ENCODE measurements around the gene MAN2B2. TPM values are rescaled to one million over a fixed set of nuclear protein-coding genes. Genes with fewer than 3 reads are reported as not detected.
"Not testable (repeated sequence)": the region's sequence is repeated elsewhere in the genome, so short reads cannot be mapped to it uniquely, and the experiment has no call there.

The MAN2B2 gene
- total RNA-seq, 1 donor from 2014 or later: 4.2 TPM

GRCh38 chr4:6628484-6628883 lies 53.5 kb downstream of the MAN2B2 start:
- H3K9me3 ChIP-seq (ENCODE audit: control insufficient read depth in 3 of 3, low read length in 3 of 3); H3K27ac ChIP-seq (ENCODE audit: low read depth, low read length); H3K36me3 ChIP-seq (ENCODE audit: control insufficient read depth in 3 of 3, insufficient read depth in 3 of 3, low read length in 3 of 3); H3K27me3 ChIP-seq (ENCODE audit: control insufficient read depth in 3 of 3, insufficient read depth in 3 of 3, low read length in 3 of 3); H3K9ac ChIP-seq (ENCODE audit: low read depth in 1 of 3, low read length in 3 of 3); H3K4me1 ChIP-seq (ENCODE audit: control insufficient read depth in 3 of 3, insufficient read depth in 3 of 3, low read length in 3 of 3); H3K4me3 ChIP-seq (ENCODE audit: low read length in 3 of 3): not testable (repeated sequence)

- Histone ChIP-seq H3K4me1 (ENCODE audit: control insufficient read depth in 3 of 3, insufficient read depth in 3 of 3, low read length in 3 of 3) (peaks cover 0 to 8% (median 7%) of the 10 kb centered on the region in 3 donors), H3K27me3 (ENCODE audit: control insufficient read depth in 3 of 3, insufficient read depth in 3 of 3, low read length in 3 of 3) (no peaks in the 10 kb centered on the region), H3K27ac (ENCODE audit: low read depth, low read length) (no peak overlapping the region), H3K4me3 (ENCODE audit: low read length in 3 of 3) (no peak overlapping the region), H3K36me3 (ENCODE audit: control insufficient read depth in 3 of 3, insufficient read depth in 3 of 3, low read length in 3 of 3) (no peaks in the 10 kb centered on the region), H3K9ac (ENCODE audit: low read depth in 1 of 3, low read length in 3 of 3) (no peak overlapping the region), H3K9me3 (ENCODE audit: control insufficient read depth in 3 of 3, low read length in 3 of 3) (no peaks in the 10 kb centered on the region)
These were observed 57.1 kb downstream of the MAN2B2 start for GRCh38 chr4:6632125-6632524.

- no peak overlapping the region for H3K27ac ChIP-seq (ENCODE audit: low read depth, low read length)
These were observed 58.3 kb downstream of the MAN2B2 start for GRCh38 chr4:6633091-6633906.

GRCh38 chr4:6634746-6635145 lies 59.8 kb downstream of the MAN2B2 start:
- Histone ChIP-seq H3K36me3 (ENCODE audit: control insufficient read depth in 3 of 3, insufficient read depth in 3 of 3, low read length in 3 of 3) (no peaks in the 10 kb centered on the region), H3K4me1 (ENCODE audit: control insufficient read depth in 3 of 3, insufficient read depth in 3 of 3, low read length in 3 of 3) (peaks cover 2 to 8% (median 8%) of the 10 kb centered on the region in 3 donors), H3K9ac (ENCODE audit: low read depth in 1 of 3, low read length in 3 of 3) (no peak overlapping the region), H3K27me3 (ENCODE audit: control insufficient read depth in 3 of 3, insufficient read depth in 3 of 3, low read length in 3 of 3) (no peaks in the 10 kb centered on the region), H3K9me3 (ENCODE audit: control insufficient read depth in 3 of 3, low read length in 3 of 3) (no peaks in the 10 kb centered on the region), H3K4me3 (ENCODE audit: low read length in 3 of 3) (no peak overlapping the region), H3K27ac (ENCODE audit: low read depth, low read length) (no peak overlapping the region)

More at GRCh38 chr4:6633091-6633906, 58.3 kb downstream of the MAN2B2 start:
- H3K36me3 ChIP-seq (ENCODE audit: control insufficient read depth in 3 of 3, insufficient read depth in 3 of 3, low read length in 3 of 3): no peaks in the 10 kb centered on the region
- H3K9ac ChIP-seq (ENCODE audit: low read depth in 1 of 3, low read length in 3 of 3): peak overlapping the region in 1 of 3 donors; percentile 57
- H3K4me3 ChIP-seq (ENCODE audit: low read length in 3 of 3): no peak overlapping the region
- H3K4me1 ChIP-seq (ENCODE audit: control insufficient read depth in 3 of 3, insufficient read depth in 3 of 3, low read length in 3 of 3): peaks cover 0 to 8% (median 7%) of the 10 kb centered on the region in 3 donors
- H3K27me3 ChIP-seq (ENCODE audit: control insufficient read depth in 3 of 3, insufficient read depth in 3 of 3, low read length in 3 of 3): no peaks in the 10 kb centered on the region
- no peaks in the 10 kb centered on the region for H3K9me3 ChIP-seq (ENCODE audit: control insufficient read depth in 3 of 3, low read length in 3 of 3)

GRCh38 chr4:6639137-6639680 lies 64.2 kb downstream of the MAN2B2 start:
- Histone ChIP-seq H3K9me3 (ENCODE audit: control insufficient read depth in 3 of 3, low read length in 3 of 3) (no peaks in the 10 kb centered on the region), H3K27ac (ENCODE audit: low read depth, low read length) (no peak overlapping the region), H3K27me3 (ENCODE audit: control insufficient read depth in 3 of 3, insufficient read depth in 3 of 3, low read length in 3 of 3) (no peaks in the 10 kb centered on the region), H3K4me3 (ENCODE audit: low read length in 3 of 3) (no peak overlapping the region), H3K4me1 (ENCODE audit: control insufficient read depth in 3 of 3, insufficient read depth in 3 of 3, low read length in 3 of 3) (peaks cover 26 to 37% (median 30%) of the 10 kb centered on the region in 3 donors), H3K36me3 (ENCODE audit: control insufficient read depth in 3 of 3, insufficient read depth in 3 of 3, low read length in 3 of 3) (peaks cover 15 to 17% (median 17%) of the 10 kb centered on the region in 3 donors), H3K9ac (ENCODE audit: low read depth in 1 of 3, low read length in 3 of 3) (no peak overlapping the region)

GRCh38 chr4:6640292-6641163 lies 65.5 kb downstream of the MAN2B2 start, which contains the start of gene MRFAP1:
Gene MRFAP1 (plus strand): TSS chr4:6640685. CDS start chr4:6640863, 178 bp downstream.
- Histone ChIP-seq H3K9me3 (ENCODE audit: control insufficient read depth in 3 of 3, low read length in 3 of 3) (no peaks in the 10 kb centered on the region), H3K9ac (ENCODE audit: low read depth in 1 of 3, low read length in 3 of 3) (peak within 1 kb of the TSS; percentile 99), H3K27ac (ENCODE audit: low read depth, low read length) (peak within 1 kb of the TSS; percentile 97), H3K36me3 (ENCODE audit: control insufficient read depth in 3 of 3, insufficient read depth in 3 of 3, low read length in 3 of 3) (peaks cover 15 to 17% (median 17%) of the 10 kb centered on the region in 3 donors), H3K4me3 (ENCODE audit: low read length in 3 of 3) (peak within 1 kb of the TSS; percentile 97 to 98 (median 98)), H3K4me1 (ENCODE audit: control insufficient read depth in 3 of 3, insufficient read depth in 3 of 3, low read length in 3 of 3) (peaks cover 30 to 49% (median 30%) of the 10 kb centered on the region in 3 donors), H3K27me3 (ENCODE audit: control insufficient read depth in 3 of 3, insufficient read depth in 3 of 3, low read length in 3 of 3) (no peaks in the 10 kb centered on the region)

GRCh38 chr4:6641164-6641970 lies 66.4 kb downstream of the MAN2B2 start:
- Histone ChIP-seq H3K9me3 (ENCODE audit: control insufficient read depth in 3 of 3, low read length in 3 of 3) (no peaks in the 10 kb centered on the region), H3K36me3 (ENCODE audit: control insufficient read depth in 3 of 3, insufficient read depth in 3 of 3, low read length in 3 of 3) (peaks cover 15 to 17% (median 17%) of the 10 kb centered on the region in 3 donors), H3K27me3 (ENCODE audit: control insufficient read depth in 3 of 3, insufficient read depth in 3 of 3, low read length in 3 of 3) (no peaks in the 10 kb centered on the region), H3K27ac (ENCODE audit: low read depth, low read length) (peak overlapping the region; percentile 97), H3K4me3 (ENCODE audit: low read length in 3 of 3) (peak overlapping the region; percentile 97 to 98 (median 98)), H3K4me1 (ENCODE audit: control insufficient read depth in 3 of 3, insufficient read depth in 3 of 3, low read length in 3 of 3) (peaks cover 30 to 49% (median 30%) of the 10 kb centered on the region in 3 donors), H3K9ac (ENCODE audit: low read depth in 1 of 3, low read length in 3 of 3) (peak overlapping the region; percentile 99)

- Histone ChIP-seq H3K4me1 (ENCODE audit: control insufficient read depth in 3 of 3, insufficient read depth in 3 of 3, low read length in 3 of 3) (peaks cover 30 to 49% (median 30%) of the 10 kb centered on the region in 3 donors), H3K27me3 (ENCODE audit: control insufficient read depth in 3 of 3, insufficient read depth in 3 of 3, low read length in 3 of 3) (no peaks in the 10 kb centered on the region), H3K27ac (ENCODE audit: low read depth, low read length) (peak overlapping the region; percentile 97), H3K9ac (ENCODE audit: low read depth in 1 of 3, low read length in 3 of 3) (peak overlapping the region; percentile 99), H3K4me3 (ENCODE audit: low read length in 3 of 3) (peak overlapping the region; percentile 97 to 98 (median 98)), H3K36me3 (ENCODE audit: control insufficient read depth in 3 of 3, insufficient read depth in 3 of 3, low read length in 3 of 3) (peaks cover 15 to 17% (median 17%) of the 10 kb centered on the region in 3 donors), H3K9me3 (ENCODE audit: control insufficient read depth in 3 of 3, low read length in 3 of 3) (no peaks in the 10 kb centered on the region)
These were observed 67.0 kb downstream of the MAN2B2 start for GRCh38 chr4:6641971-6642320.
